GM12801 (cell line): ENCODE measurements around the gene ARPIN.

Experiments used
- TF ChIP-seq, protein P1 (sequence below): IDR thresholded peaks from one replicate; pipeline ENCODE4 v1.5.1; 2011; ENCODE audit warnings: control low read depth; ENCODE audit not compliant: insufficient read length; ENCODE audit errors: extremely low read depth

Gene ARPIN

DNA sequence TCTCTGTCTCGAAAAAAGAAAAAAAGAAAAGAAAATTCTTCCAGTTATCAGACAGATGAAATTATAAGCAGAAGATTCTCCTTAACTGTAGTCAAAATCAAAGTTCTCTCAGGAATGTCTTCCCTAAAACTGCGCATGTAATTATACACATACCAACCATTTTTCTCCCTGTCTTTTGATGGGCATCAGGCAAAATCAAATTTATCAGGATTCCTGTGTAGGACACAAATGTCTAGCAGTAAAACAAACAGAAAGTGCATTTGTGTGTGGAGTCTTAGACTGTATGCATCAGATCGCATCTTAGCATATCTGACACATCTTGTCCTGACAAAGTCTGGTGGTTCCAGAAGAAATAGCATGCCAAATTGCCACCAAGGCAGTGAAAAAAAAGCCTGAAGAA, 3.9 kb upstream of the ARPIN start:
- TF ChIP-seq, protein P1, sequence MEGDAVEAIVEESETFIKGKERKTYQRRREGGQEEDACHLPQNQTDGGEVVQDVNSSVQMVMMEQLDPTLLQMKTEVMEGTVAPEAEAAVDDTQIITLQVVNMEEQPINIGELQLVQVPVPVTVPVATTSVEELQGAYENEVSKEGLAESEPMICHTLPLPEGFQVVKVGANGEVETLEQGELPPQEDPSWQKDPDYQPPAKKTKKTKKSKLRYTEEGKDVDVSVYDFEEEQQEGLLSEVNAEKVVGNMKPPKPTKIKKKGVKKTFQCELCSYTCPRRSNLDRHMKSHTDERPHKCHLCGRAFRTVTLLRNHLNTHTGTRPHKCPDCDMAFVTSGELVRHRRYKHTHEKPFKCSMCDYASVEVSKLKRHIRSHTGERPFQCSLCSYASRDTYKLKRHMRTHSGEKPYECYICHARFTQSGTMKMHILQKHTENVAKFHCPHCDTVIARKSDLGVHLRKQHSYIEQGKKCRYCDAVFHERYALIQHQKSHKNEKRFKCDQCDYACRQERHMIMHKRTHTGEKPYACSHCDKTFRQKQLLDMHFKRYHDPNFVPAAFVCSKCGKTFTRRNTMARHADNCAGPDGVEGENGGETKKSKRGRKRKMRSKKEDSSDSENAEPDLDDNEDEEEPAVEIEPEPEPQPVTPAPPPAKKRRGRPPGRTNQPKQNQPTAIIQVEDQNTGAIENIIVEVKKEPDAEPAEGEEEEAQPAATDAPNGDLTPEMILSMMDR: no peak

DNA sequence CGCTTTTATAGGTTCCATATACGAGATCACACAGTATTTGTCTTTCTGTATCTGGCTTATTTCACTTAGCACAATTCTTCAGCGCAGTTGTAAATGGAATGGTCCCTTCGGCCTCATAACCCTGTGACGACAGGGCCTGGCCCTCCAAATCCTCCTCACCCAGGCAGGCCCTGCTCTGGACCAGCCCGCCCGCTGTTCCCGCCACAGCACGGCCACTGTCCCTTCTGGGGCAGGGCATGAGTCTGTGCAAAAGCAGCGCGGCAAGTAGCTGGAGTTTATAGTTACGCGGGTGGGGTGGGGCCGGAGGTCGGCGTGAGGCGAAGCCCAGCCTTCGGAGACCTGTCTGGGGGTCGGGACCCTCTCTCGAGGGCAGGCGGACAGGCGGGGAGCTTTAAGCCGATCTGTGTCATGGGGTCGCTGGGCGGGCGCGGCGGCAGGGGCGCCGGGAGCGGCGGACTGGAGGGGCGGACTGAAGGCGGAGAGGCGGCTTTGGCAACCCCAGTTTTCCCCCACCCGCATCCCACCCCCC, 543 bp downstream of the ARPIN start:
- TF ChIP-seq, protein P1: no peak

DNA sequence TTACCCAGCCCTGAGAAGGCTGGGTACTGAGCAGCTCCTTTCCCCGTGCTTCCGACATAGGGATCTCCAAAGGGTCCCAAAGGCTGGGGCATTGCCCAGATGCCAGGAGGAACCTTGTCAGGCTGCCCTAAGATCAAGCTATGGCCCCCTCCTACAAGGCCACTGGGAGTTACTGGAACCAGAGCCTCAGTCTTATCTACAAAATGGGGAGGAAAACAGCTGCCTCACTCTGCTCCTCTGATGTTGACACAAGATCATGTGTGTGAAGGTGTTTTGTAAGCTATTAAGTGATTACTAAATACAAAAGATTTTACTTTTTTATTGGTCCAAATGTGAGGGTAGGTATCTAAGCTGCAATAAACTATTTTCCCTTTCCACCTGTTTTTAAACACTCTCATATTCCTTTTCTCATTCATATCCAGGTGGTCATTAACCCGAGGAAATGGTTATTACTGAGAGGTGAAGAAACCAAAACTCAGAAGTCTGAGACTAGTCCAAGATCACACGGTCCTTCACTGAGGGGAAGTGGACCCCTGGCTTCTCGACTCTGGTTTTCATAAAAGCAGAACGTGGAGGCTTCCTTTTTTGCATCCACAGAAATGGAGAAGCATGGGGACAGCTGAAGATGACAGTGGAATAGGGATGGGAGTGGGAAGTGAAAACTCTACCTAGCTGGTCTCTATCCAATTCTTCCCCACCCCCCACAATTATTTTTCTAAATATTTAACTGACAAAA, 1.7 kb downstream of the ARPIN start:
- TF ChIP-seq, protein P1: no peak

DNA sequence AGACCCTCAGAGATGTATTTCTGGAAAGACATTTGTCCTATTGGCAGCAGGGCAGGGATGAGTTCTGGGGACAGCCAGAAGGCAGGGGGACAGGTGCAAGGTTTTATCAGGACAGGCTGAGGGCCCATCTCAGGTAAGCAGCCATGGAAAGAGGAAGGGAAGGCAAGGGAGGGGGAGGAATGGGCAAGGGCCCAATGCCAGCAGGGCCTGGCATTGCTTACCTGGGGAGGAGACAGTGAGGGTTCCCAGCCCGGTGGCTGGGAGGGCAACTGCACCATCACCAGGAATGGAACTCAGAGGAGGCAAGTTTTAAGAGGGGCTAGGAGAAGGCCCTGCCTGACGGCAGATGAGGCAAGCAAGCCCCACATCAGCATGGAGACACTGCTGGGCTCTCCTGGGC, 3.1 kb downstream of the ARPIN start:
- TF ChIP-seq, protein P1: no peak

DNA sequence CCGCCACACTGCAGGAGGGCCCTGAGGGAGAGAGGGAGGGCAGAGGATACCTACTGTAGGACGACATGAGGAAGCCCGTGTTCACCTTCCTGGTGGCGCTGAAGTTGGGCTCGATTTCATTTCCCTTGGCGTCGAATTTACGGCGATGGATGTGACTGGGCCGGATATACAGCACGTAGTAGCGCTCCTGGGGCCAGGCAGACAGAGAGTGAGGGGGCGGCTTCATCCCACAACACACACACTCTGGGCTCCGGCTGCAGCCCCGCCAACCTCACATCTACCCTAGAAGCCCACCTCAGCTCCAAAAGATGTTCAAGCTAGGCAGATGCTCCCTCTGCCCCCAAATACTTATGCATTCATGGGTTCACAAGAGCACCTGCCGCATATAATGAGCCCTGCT, 4.5 kb downstream of the ARPIN start:
- TF ChIP-seq, protein P1: no peak

DNA sequence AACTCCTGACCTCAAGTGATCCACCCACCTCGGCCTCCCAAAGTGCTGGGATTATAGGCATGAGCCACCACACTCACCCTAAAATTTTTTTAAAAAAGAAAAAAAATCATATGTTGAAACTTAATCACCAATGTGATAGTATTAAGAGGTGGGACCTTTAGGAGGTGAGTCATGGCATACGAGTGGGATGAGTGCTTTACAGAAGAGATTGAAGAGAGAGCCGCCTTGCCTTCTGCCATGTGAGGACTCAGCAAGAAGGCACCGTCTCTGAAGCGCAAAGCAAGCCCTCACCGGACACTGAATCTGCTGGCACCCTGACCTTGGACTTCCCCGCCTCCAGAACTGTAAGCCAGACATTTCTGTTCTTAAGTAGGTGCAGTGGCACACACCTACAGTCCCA, 5.5 kb downstream of the ARPIN start:
- TF ChIP-seq, protein P1: no peak

DNA sequence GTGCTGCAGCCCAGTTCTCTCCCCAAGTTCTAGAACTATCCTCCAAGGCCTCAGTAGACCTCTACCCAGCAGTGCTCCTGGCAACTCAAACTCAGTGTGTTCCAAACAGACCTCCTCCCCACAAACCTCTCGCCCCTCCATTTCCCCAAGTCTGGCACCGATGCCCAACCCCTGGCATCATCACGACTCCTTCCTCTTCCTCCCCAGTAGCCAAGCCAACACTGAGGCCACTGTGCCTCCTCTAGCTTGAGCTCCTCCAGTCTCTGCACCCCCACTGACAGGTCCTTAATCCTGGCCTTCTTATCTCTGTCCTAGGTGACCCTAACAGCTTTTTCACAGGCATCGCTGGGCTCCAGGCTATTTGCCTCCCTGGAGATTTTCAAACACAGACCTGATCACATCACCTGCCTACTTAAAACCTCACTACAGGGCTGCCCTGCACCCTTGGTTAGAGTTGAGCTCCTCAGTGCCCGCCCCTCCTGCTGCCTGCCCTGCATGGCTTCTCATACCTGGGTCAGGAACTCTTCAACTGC, 6.8 kb downstream of the ARPIN start:
- TF ChIP-seq, protein P1: no peak
